Panc1 (cell line): ENCODE data around the gene DPH6.

Experiments used
- POLR2AphosphoS5 ChIP-seq: IDR thresholded peaks from 2 replicates; pipeline ENCODE4 v1.6.1; 2012; ENCODE audit warnings: mild to moderate bottlenecking, low read depth, low read length, moderate library complexity
- REST ChIP-seq, 2 experiments: IDR thresholded peaks; 2 replicates each; pipeline ENCODE4 v1.6.1; 2011 to 2012; ENCODE audit warnings: low read depth in 2 of 2, control low read depth in 1 of 2, low read length in 1 of 2, mild to moderate bottlenecking in 1 of 2, moderate library complexity in 1 of 2; ENCODE audit not compliant: insufficient read depth in 1 of 2
- SIN3A ChIP-seq: IDR thresholded peaks from 2 replicates; pipeline ENCODE4 v1.6.1; 2012; ENCODE audit warnings: low read depth, mild to moderate bottlenecking, low read length, moderate library complexity, borderline replicate concordance; ENCODE audit not compliant: insufficient read depth
- TF ChIP-seq, protein P1 (sequence below): fragments of 450-650 bp; IDR thresholded peaks from 2 replicates; pipeline ENCODE4 v1.5.1; 2017; ENCODE audit warnings: mild to moderate bottlenecking

DNA sequence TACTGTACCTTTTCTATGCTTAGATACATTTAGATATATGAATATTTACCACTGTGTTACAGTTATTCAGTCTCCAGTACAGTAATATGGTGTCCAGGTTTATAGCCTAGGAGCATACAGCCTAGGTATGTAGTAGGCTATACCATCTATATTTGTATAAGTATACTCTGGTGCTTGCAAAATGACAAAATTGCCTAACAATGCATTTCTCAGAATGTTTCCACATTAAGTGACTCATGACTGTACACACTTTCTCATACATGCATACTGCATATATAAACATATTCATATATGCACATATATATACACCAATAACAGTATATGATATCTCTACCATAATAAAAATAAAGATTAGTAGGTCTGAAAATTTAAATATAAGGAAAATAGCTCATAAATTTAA is 169.3 kb downstream of the DPH6 start:
- TF ChIP-seq, protein P1, sequence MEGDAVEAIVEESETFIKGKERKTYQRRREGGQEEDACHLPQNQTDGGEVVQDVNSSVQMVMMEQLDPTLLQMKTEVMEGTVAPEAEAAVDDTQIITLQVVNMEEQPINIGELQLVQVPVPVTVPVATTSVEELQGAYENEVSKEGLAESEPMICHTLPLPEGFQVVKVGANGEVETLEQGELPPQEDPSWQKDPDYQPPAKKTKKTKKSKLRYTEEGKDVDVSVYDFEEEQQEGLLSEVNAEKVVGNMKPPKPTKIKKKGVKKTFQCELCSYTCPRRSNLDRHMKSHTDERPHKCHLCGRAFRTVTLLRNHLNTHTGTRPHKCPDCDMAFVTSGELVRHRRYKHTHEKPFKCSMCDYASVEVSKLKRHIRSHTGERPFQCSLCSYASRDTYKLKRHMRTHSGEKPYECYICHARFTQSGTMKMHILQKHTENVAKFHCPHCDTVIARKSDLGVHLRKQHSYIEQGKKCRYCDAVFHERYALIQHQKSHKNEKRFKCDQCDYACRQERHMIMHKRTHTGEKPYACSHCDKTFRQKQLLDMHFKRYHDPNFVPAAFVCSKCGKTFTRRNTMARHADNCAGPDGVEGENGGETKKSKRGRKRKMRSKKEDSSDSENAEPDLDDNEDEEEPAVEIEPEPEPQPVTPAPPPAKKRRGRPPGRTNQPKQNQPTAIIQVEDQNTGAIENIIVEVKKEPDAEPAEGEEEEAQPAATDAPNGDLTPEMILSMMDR = no peak
- no peak for TF ChIP-seq POLR2AphosphoS5
- no peak for TF ChIP-seq REST (IDR thresholded peaks at IDR 0.05; ENCODE audit: insufficient read depth in 1 of 2, low read depth in 2 of 2, low read length in 1 of 2)
- TF ChIP-seq SIN3A = no peak
